DMS79 (cell line): Measurements from ENCODE around the gene LAMA5.

ENCODE experiments used
- DNase-seq: peaks from one replicate; lab custom pipeline; 2025; lab: John Stamatoyannopoulos, UW

Gene LAMA5

GRCh38 chr20:62344782-62345181, 22.3 kb downstream of the LAMA5 start:
- no peak for DNase-seq

DNA sequence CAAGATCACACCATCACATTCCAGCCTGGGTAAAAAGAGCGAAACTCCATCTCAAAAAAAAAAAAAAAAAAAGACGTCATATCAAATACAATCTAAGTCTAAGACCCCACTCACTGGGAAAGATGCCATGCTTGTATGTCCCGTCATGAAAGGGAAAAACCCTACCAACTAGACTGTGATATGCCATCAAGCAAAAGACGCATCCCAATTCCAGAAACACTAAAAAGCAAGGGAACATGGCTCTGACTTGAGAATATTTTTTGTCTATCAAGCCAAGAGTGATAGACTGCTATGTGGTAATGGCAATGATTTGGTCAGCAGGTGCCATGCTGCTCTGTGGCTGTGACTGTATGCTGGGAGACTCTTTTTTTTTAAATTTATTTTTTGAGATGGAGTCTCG, 23.0 kb downstream of the LAMA5 start:
- DNase-seq: no peak

DNA sequence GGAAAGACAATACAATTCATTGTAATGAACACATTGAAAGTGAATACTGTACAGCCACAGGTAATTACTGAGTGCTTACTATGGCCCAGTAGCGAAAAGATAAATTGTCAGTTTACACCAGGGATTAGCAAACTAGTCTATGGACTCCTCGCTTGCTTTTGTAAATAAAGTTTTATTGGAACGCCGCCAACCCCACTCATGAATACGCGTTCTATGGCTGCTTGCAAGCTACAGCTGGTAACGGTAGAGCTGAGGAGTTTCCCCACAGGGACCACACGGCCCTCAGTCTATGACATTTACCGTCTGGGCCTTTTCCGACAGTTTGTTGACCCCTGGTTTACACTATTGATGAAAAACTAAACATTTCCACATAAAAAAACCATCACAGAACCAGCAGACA, 24.2 kb downstream of the LAMA5 start:
- no peak for DNase-seq

DNA sequence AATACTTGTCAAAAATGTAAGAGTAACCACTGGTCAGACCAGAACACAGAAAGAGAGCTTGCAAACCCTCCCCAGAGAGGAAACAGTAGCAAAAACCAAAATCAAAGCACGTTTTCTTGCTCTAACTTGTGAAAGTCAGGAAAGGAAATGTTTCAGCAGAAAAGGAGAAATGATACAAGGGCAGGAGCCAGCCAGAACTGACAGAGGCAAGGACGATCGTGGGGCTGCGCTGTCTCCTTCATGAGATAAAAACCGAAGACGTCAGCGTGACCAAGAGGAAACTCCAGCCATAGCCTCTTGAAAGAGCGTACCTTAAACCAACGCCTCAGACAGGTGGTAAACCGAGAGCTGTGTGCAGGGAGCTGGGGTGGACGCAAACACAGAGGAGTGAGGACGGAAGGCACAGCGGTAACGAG, 27.5 kb downstream of the LAMA5 start:
- no peak for DNase-seq

GRCh38 chr20:62338294-62338620, 28.9 kb downstream of the LAMA5 start:
- DNase-seq: no peak

- no peak for DNase-seq
Observed at GRCh38 chr20:62337558-62338293, 29.4 kb downstream of the LAMA5 start.

GRCh38 chr20:62336775-62337557, 30.1 kb downstream of the LAMA5 start:
- DNase-seq: no peak

DNA sequence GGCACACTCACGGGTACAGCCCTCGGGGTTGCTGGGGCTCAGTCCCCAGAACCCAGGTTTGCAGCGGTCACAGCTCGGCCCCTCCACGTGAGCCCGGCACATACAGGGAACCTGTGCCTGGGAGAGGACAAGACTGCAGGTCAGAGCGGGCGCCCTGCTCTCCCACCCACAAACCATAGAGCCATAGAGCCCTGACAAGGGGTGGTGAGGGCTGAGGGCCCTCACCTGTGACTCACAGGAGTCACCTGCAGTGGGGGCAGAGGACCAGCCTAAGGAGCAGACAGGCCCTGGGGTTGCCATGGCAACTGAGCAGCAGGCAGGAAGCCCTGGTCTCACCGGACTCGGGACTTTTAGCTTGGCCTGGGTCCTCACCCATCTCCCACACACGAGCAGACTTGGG, 30.8 kb downstream of the LAMA5 start:
- no peak for DNase-seq

- no peak for DNase-seq
Observed at GRCh38 chr20:62335532-62335931, 31.6 kb downstream of the LAMA5 start.

- DNase-seq: no peak
Observed at GRCh38 chr20:62334881-62335280, 32.2 kb downstream of the LAMA5 start.

DNA sequence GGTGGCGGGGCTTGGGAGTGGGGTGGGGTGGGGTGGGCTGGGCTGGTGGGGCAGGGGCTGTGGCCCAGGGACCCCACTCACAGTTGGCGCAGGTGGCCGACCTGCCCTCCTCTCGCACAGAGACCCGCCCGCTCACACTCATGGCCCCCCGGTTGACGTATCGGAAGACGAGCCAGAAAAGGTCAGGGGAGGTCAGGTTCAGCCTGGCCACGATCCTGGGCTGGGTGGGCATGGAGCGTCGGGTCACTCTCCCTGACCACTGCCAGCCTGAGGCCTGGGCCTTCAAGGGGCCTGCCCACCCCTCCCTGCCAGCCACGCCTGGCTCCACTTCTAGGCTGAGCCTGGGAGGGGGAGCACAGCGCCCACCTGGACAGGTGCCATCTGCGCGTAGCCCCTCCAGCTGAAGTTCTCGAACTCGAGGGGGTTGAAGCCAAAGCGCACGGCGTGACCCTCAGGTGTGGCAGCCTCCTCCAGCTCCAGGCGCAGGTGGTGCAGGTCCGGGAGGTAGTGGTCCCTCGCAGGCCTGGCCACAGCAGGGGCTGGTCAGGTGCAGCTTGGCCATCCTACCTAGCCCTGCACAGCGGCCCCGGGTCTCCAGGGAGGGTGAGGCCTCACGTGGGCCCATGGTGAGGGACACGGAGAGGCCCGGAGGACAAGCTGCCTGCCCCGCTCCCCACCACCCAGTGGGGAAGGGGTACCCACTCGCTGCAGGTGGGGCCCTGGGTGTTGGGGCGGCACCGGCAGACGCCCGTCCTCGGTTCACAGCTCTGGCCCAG, 33.1 kb downstream of the LAMA5 start:
- DNase-seq: no peak

- DNase-seq: no peak
Observed at GRCh38 chr20:62332989-62333819, 33.9 kb downstream of the LAMA5 start.

GRCh38 chr20:62332421-62332820, 34.7 kb downstream of the LAMA5 start:
- DNase-seq: no peak

- no peak for DNase-seq
Observed at GRCh38 chr20:62331347-62331746, 35.8 kb downstream of the LAMA5 start.

DNA sequence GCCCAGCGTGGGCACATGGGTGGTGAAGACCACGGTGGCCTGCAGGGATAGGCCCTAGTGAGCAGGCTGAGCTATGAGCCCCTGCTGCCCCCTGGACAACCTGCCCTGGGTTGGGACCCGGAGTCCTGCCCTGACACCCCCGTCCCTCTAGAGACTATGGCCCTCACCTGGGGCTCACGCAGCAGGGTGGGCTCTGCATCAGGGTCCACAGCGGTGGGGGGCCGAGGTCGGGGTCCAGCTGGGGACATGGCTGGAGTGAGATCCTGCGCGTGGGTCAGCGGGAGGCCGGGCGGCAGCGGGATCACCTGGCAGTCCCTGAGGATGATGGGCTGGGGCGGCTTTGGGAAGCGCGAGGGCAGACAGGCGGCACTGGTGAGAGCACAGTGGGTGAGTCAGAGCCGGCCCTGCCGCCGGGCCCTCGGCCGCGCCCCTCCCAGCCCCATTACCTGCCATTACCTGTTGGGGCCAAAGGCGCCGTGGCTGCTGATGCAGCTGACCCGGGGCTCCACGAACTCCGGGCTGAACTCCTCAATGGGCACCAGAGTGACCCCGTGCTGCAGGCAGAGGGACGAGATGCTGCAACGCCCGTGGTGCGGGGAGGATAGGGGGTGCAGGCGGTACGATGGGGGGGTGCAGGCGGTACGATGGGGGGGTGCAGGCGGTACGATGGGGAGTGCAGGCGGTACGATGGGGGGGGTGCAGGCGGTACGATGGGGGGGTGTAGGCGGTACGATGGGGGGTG, 36.4 kb downstream of the LAMA5 start:
- DNase-seq: no peak

DNA sequence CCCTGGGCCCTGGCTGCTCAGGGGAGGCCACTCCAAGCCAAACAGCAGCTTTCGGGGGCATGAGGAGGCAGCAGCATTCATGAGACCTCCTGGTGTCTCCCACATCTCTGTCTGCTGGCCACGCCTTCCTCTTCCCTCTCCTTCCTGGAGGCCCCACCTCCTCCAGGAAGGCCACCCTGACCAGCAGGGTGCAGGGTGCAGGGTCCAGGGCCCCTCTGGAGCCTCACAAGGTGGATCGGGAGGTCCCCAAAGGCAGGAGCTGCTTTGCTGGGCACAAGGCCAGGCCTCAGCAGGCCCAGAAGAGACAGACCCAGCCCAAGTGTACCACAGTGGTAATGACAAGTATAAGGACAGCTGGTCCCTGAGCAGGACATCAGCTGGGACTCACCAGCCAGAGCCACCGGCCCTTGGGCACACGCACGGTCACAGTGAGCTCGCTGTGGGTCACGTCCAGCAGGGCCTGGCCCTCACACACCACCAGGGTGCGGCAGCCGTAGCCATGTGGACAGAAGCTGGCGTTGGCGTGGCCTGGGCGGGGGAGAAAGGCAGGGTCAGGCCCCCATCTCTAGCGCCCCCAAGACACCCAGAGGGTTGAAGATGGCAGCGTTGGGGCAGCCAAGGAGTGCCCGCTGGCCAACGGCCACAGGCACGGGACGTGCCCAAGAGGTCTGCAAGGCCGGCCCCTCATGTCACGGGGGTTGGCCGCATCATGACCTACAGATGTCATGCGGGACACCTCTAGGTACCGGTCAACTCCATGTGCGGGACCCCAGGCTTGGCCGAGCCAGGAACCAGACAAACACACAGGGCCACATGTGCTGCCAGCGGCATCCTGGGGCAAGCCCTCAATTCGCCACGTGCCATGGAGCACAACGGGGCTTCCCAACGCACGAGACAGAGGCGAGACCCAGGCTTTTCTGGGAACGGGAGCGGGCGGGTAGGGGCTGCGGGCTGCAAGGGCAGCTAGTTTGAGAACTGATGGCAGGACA, 37.4 kb downstream of the LAMA5 start:
- DNase-seq: no peak

DNA sequence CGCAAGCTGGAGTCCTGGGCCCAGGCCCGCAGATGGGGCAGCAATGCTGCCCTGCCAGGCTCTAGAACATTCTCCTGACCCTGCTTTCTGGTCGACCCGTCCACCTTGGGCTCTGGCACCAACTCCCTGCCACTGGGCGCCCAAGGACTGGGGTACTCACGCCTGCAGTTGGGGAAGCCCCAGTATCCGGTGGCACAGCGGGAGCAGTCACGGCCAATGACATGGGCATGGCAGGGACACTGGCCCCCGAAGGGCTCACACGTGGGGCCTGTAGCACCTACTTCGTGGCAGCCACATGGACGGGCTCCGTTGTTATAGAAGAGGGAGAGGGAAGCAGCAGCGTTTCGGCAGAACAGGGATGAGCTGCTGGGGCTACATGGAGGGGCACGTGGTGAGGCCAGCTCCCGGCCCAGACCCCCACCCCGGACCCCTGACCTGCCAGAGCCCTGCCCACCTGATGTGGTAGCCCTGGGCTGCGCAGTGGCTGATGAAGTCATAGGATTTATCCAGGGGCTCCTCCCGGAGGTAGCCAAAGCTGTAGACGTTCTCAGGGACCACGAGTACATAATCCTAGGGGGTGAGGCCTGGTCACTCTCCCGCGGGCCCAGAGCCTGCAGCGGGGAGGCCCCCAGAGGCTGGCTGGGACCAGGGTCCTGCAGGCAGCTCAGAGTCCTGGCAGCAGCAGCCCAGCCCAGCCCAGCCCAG, 38.3 kb downstream of the LAMA5 start:
- no peak for DNase-seq

DNA sequence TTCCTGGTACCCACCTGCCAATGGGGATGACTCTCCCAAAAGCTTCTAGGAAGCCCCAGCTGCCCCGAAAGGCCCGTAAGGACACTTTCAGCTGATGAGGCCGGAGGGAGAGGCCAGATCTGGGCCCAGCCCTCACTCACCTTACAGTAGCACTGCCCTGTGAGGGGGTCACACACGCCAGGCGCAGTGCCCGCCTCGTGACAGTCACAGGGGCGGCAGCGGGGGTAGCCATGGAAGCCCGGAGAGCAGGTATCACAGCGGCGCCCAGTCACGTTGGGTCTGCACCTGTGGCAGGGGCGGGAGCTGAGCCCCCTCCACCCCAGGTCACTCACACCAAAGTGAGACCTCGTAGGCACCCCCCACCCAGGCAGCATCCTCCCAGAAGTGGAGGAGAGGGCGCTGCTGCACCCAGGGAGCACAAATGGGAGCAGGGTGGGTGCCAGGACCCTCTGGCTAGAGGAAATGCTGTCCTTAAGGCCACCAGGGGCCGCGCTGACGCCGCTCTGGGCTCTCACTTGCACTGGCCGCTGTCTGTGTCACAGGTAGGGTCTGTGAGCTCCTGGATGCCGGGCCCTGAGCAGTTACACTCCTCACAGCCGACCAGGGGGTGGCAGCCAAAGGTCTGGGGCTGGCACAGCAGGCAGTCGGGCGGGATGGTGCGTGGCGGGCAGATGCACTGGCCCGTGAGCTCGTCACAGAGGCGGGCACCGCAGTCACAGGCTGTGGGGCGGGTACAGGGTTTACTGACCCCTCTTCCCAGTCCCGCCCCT, 39.2 kb downstream of the LAMA5 start:
- no peak for DNase-seq
